ENCODE measurements around the gene ERGIC1.

DNA sequence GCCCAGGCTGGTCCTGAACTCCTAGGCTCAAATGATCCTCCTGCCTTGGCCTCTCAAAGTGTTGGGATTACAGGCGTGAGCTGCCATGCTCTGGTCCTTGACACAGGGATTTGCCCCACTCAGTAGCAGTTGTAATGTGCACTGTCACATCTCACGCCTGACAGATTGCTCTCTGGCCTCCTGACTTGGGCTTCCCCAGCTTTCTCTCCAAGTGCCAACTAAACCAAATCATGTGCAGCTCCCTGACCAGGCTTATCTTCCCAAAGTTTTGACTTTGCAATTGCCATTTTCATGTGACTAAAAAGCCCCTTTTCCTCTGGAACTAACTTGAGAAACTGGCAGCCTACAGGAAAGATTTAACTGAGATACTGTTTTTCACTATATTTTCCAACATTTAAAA is 135.9 kb downstream of the ERGIC1 start:
- TF ChIP-seq POLR2A (IDR thresholded peaks at IDR 0.05; ENCODE audit: insufficient read depth in 1 of 2, low read depth in 2 of 2, low read length in 2 of 2) = no peak
- no peak for TF ChIP-seq ZNF747 (CRISPR knock-in tag; IDR thresholded peaks at IDR 0.05; ENCODE audit: borderline replicate concordance)
- no peak for TF ChIP-seq PHF20 (CRISPR knock-in tag; IDR thresholded peaks at IDR 0.05)
- TF ChIP-seq, protein P1, sequence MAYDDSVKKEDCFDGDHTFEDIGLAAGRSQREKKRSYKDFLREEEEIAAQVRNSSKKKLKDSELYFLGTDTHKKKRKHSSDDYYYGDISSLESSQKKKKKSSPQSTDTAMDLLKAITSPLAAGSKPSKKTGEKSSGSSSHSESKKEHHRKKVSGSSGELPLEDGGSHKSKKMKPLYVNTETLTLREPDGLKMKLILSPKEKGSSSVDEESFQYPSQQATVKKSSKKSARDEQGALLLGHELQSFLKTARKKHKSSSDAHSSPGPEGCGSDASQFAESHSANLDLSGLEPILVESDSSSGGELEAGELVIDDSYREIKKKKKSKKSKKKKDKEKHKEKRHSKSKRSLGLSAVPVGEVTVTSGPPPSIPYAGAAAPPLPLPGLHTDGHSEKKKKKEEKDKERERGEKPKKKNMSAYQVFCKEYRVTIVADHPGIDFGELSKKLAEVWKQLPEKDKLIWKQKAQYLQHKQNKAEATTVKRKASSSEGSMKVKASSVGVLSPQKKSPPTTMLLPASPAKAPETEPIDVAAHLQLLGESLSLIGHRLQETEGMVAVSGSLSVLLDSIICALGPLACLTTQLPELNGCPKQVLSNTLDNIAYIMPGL (CRISPR knock-in tag; IDR thresholded peaks at IDR 0.05; ENCODE audit: borderline replicate concordance in 1 of 2, low read depth in 1 of 2) = no peak
- TF ChIP-seq, protein P2, sequence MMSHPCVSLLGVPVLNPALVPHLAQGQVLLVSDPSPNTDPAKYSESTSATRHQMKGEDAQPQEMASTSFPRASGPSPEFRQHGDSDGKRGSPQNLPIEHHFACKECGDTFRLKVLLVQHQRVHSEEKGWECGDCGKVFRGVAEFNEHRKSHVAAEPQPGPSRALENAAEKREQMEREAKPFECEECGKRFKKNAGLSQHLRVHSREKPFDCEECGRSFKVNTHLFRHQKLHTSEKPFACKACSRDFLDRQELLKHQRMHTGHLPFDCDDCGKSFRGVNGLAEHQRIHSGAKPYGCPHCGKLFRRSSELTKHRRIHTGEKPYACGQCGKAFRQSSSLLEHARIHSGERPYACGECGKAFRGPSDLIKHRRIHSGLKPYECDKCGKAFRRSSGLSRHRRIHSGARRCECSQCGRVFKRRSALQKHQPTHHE (CRISPR knock-in tag; IDR thresholded peaks at IDR 0.05; ENCODE audit: borderline replicate concordance) = no peak
- TF ChIP-seq SMAD1 (CRISPR knock-in tag; IDR thresholded peaks at IDR 0.05; ENCODE audit: borderline replicate concordance, low read depth) = no peak
- TF ChIP-seq CTCF (CRISPR knock-in tag; IDR thresholded peaks at IDR 0.05) = no peak
- TF ChIP-seq ZNF761 (CRISPR knock-in tag; conservative IDR thresholded peaks at IDR 0.05) = no peak
- no peak for TF ChIP-seq SRF (IDR thresholded peaks at IDR 0.05; ENCODE audit: low read depth, low read length)
- TF ChIP-seq EP300 (IDR thresholded peaks at IDR 0.05; ENCODE audit: low read depth in 2 of 2, low read length in 2 of 2) = no peak
- TF ChIP-seq EP300 (CRISPR knock-in tag; IDR thresholded peaks at IDR 0.05; ENCODE audit: borderline replicate concordance) = no peak
- TF ChIP-seq ZNF644 (CRISPR knock-in tag; IDR thresholded peaks at IDR 0.05; ENCODE audit: low read depth) = no peak
- TF ChIP-seq, protein P3, sequence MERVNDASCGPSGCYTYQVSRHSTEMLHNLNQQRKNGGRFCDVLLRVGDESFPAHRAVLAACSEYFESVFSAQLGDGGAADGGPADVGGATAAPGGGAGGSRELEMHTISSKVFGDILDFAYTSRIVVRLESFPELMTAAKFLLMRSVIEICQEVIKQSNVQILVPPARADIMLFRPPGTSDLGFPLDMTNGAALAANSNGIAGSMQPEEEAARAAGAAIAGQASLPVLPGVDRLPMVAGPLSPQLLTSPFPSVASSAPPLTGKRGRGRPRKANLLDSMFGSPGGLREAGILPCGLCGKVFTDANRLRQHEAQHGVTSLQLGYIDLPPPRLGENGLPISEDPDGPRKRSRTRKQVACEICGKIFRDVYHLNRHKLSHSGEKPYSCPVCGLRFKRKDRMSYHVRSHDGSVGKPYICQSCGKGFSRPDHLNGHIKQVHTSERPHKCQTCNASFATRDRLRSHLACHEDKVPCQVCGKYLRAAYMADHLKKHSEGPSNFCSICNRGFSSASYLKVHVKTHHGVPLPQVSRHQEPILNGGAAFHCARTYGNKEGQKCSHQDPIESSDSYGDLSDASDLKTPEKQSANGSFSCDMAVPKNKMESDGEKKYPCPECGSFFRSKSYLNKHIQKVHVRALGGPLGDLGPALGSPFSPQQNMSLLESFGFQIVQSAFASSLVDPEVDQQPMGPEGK (CRISPR knock-in tag; IDR thresholded peaks at IDR 0.05) = no peak
- no peak for TF ChIP-seq ZNF782 (CRISPR knock-in tag; IDR thresholded peaks at IDR 0.05; ENCODE audit: borderline replicate concordance)
- TF ChIP-seq ZNF143 (CRISPR knock-in tag; IDR thresholded peaks at IDR 0.05) = no peak
